B cell (primary cell): ENCODE data around the gene FAM204A. TPM values are rescaled to one million over a fixed set of nuclear protein-coding genes. Genes with fewer than 3 reads are reported as not detected.

Experiments used
- ATAC-seq: fragments of 200-7000 bp; cut with Tn5 transposase; one replicate; pipeline ENCODE4 v1.10.0; 2021; ENCODE audit warnings: low read depth, mild to moderate bottlenecking, moderate number of reproducible peaks, moderate library complexity
- CTCF ChIA-PET: fragments of 350-600 bp; sonication (Branson Sonifier 250); formaldehyde crosslinking; loops from one replicate; lab custom pipeline; 2021; ENCODE audit warnings: antibody characterized with exemption, inconsistent platforms; lab: Charles Lee
- POLR2A ChIA-PET: fragments of 350-600 bp; sonication (Branson Sonifier 250); formaldehyde crosslinking; loops from one replicate; lab custom pipeline; 2021; ENCODE audit warnings: antibody characterized with exemption; lab: Charles Lee
- DNase-seq: peaks from one replicate; pipeline ENCODE4 v3.0.0; 2013
- H2AFZ ChIP-seq: 2 replicates; pipeline ENCODE4 v1.6.1; 2012; ENCODE audit warnings: mild to moderate bottlenecking, low read depth, low read length; ENCODE audit not compliant: insufficient read depth, poor library complexity, severe bottlenecking
- H3K27ac ChIP-seq, 2 donors: 1 replicate in 1 of 2; 2 replicates in 1 of 2; pipeline ENCODE4 v1.5.1; 2012 to 2013; ENCODE audit warnings: low read length in 2 of 2, mild to moderate bottlenecking in 2 of 2, moderate library complexity in 1 of 2
- H3K27me3 ChIP-seq, 4 experiments: fragments of 200-600 bp in 1 of 4; sonication (generic) in 1 of 4; replicated peaks in 1 of 4; 1 replicate in 2 of 4; 2 replicates in 2 of 4; pipeline versions ENCODE4 v1.6.1 to v1.7.0; 2013 to 2016; ENCODE audit warnings: low read length in 3 of 4, mild to moderate bottlenecking in 2 of 4, mixed read lengths in 1 of 4, moderate library complexity in 1 of 4; ENCODE audit not compliant: insufficient read depth in 4 of 4, control insufficient read depth in 3 of 4; ENCODE audit errors: control extremely low read depth in 1 of 4
- H3K36me3 ChIP-seq, 2 experiments: replicated peaks in 1 of 2; 1 replicate in 1 of 2; 2 replicates in 1 of 2; pipeline versions ENCODE4 v1.6.1 to v1.7.1; 2013; ENCODE audit warnings: low read length in 1 of 2; ENCODE audit not compliant: insufficient read depth in 2 of 2, control insufficient read depth in 1 of 2; ENCODE audit errors: control extremely low read depth in 1 of 2, extremely low read depth in 1 of 2
- H3K4me1 ChIP-seq, 2 donors: fragments of 200-600 bp in 1 of 2; sonication (generic) in 1 of 2; 1 replicate in 1 of 2; 2 replicates in 1 of 2; pipeline versions ENCODE4 v1.5.1 to v1.6.1; 2013 to 2017; ENCODE audit warnings: low read length in 2 of 2; ENCODE audit not compliant: control insufficient read depth in 2 of 2, insufficient read depth in 2 of 2
- H3K4me2 ChIP-seq: replicated peaks from 2 replicates; pipeline ENCODE3; 2012; ENCODE audit warnings: mild to moderate bottlenecking, low read depth, low read length; ENCODE audit not compliant: poor library complexity, severe bottlenecking
- H3K4me3 ChIP-seq, 5 experiments: fragments of 200-600 bp in 1 of 5; sonication (generic) in 1 of 5; 1 replicate in 3 of 5; 2 replicates in 2 of 5; pipeline versions ENCODE4 v1.5.1 to v1.7.0; 2011 to 2016; ENCODE audit warnings: low read length in 4 of 5, mild to moderate bottlenecking in 4 of 5, low read depth in 2 of 5, control low read depth in 1 of 5, moderate library complexity in 1 of 5; ENCODE audit not compliant: insufficient read depth in 1 of 5; ENCODE audit errors: control extremely low read depth in 1 of 5, extremely low read depth in 1 of 5
- H3K79me2 ChIP-seq: fragments of 200-600 bp; sonication (generic); one replicate; pipeline ENCODE4 v1.6.0; 2016; ENCODE audit warnings: low read length; ENCODE audit not compliant: control insufficient read depth, insufficient read depth
- H3K9ac ChIP-seq: fragments of 200-600 bp; sonication (generic); 2 replicates; pipeline ENCODE4 v1.6.1; 2017; ENCODE audit warnings: mild to moderate bottlenecking, low read length, moderate library complexity
- H3K9me3 ChIP-seq, 3 donors: one replicate each; pipeline versions ENCODE4 v1.6.1 to v1.7.1; 2013; ENCODE audit warnings: low read length in 2 of 3; ENCODE audit not compliant: control insufficient read depth in 2 of 3, insufficient read depth in 1 of 3; ENCODE audit errors: control extremely low read depth in 1 of 3
- H4K20me1 ChIP-seq: 2 replicates; pipeline ENCODE4 v1.6.0; 2012; ENCODE audit warnings: mild to moderate bottlenecking, low read length; ENCODE audit not compliant: insufficient read depth, control insufficient read depth, poor library complexity, severe bottlenecking
- H3K27ac Mint-ChIP-seq: one replicate; pipeline ENCODE4 v1.8.0; 2021; ENCODE audit warnings: mixed read lengths
- H3K27me3 Mint-ChIP-seq: one replicate; pipeline ENCODE4 v1.8.0; 2021; ENCODE audit warnings: mixed read lengths
- H3K4me1 Mint-ChIP-seq: one replicate; pipeline ENCODE4 v1.8.0; 2021; ENCODE audit warnings: mixed read lengths
- H3K4me3 Mint-ChIP-seq: one replicate; pipeline ENCODE4 v1.8.0; 2021; ENCODE audit warnings: mixed read lengths
- H3K9me3 Mint-ChIP-seq: one replicate; pipeline ENCODE4 v1.8.0; 2022; ENCODE audit warnings: mixed read lengths; ENCODE audit not compliant: insufficient read depth
- CTCF ChIP-seq: fragments of 200-600 bp; IDR thresholded peaks from one replicate; pipeline ENCODE4 v1.8.0; 2022; ENCODE audit warnings: antibody characterized with exemption, mild to moderate bottlenecking
- EZH2 ChIP-seq: IDR thresholded peaks from 2 replicates; pipeline ENCODE4 v1.6.1; 2012; ENCODE audit warnings: borderline replicate concordance, low read depth, mild to moderate bottlenecking, moderate library complexity, low read length; ENCODE audit not compliant: insufficient read depth, poor library complexity, severe bottlenecking
- WGBS: methylation state at CpG from one replicate; pipeline ENCODE4 v1.1.5; 2013; ENCODE audit warnings: missing lambda C conversion rate; ENCODE audit not compliant: insufficient coverage; 5-methylcytosine and 5-hydroxymethylcytosine counted together
- intact Hi-C: fragments of 100-400 bp; cut with micrococcal nuclease; formaldehyde crosslinking; loops from one replicate; pipeline ENCODE4 v1.10.0; 2022
- polyA plus RNA-seq: library from polyadenylated mRNA; depleted of rRNA; stranded (reverse); fragments of >200 nt; gene quantifications from 2 replicates; pipeline ENCODE4 v1.2.3, GENCODE V29; 2012
- total RNA-seq, 2 donors: library from RNA; stranded (reverse); fragments of 120-200 nt in 1 of 2; gene quantifications; 1 replicate in 1 of 2; 2 replicates in 1 of 2; pipeline versions ENCODE4 v1.2.3 to v1.2.4, GENCODE V29; 2013 to 2022

FAM204A gene
- total and polyA plus RNA-seq, 2 donors (not counting 1 experiment from before 2014, with no cell fraction given) = 14.2 to 79.8 TPM

GRCh38 chr10:118305730-118306129 is 36.4 kb downstream of the FAM204A start:
- Histone ChIP-seq H3K9ac (no peak overlapping the region), H2AFZ (no peak overlapping the region), H3K4me3 (no peak overlapping the region), H3K36me3 (peaks cover 13 to 27% of the 10 kb centered on the region in 2 experiments), H3K27ac (no peak overlapping the region), H3K79me2 (no peaks in the 10 kb centered on the region), H3K27me3 (no peaks in the 10 kb centered on the region), H3K4me1 (no peaks in the 10 kb centered on the region), H3K9me3 (no peaks in the 10 kb centered on the region), H4K20me1 (no peaks in the 10 kb centered on the region), H3K4me2 (no peak overlapping the region)
- no peak for ATAC-seq
- ChIA-PET POLR2A (no interaction called here), CTCF (interaction anchor here (0.9 kb wide), 1 partner anchor 9 kb away, joined by 3 read pairs; no protein-coding TSS in a partner anchor)
- Mint-ChIP-seq H3K9me3 (no peaks in the 10 kb centered on the region), H3K27ac (no peak overlapping the region), H3K4me3 (no peak overlapping the region), H3K27me3 (no peaks in the 10 kb centered on the region), H3K4me1 (no peaks in the 10 kb centered on the region)
- intact Hi-C loops = no loop called here
- DNase-seq = no peak
- TF ChIP-seq EZH2 (no peak), CTCF (no peak)
- WGBS = no CpG with 5 or more reads among the region's 1 CpG

GRCh38 chr10:118304521-118304920 is 37.6 kb downstream of the FAM204A start:
- no peak overlapping the region for H3K9ac ChIP-seq
- no peak for ATAC-seq
- H3K27ac ChIP-seq = no peak overlapping the region
- H3K27ac Mint-ChIP-seq = no peak overlapping the region
- no peaks in the 10 kb centered on the region for H3K4me1 Mint-ChIP-seq
- POLR2A ChIA-PET = no interaction called here
- H3K4me2 ChIP-seq = no peak overlapping the region
- H3K9me3 Mint-ChIP-seq = no peaks in the 10 kb centered on the region
- H3K36me3 ChIP-seq = peaks cover 8 to 24% of the 10 kb centered on the region in 2 experiments
- no peaks in the 10 kb centered on the region for H3K79me2 ChIP-seq
- H3K4me1 ChIP-seq = no peaks in the 10 kb centered on the region
- no peak overlapping the region for H2AFZ ChIP-seq
- H3K4me3 ChIP-seq = no peak overlapping the region
- H3K27me3 ChIP-seq = no peaks in the 10 kb centered on the region
- H4K20me1 ChIP-seq = no peaks in the 10 kb centered on the region
- DNase-seq = no peak
- no peak for TF ChIP-seq EZH2
- no peaks in the 10 kb centered on the region for H3K9me3 ChIP-seq
- 96% methylated on average over 4 of the region's 6 CpGs for WGBS
- no peak overlapping the region for H3K4me3 Mint-ChIP-seq
- CTCF ChIA-PET = no interaction called here
- no peaks in the 10 kb centered on the region for H3K27me3 Mint-ChIP-seq
- intact Hi-C loops = no loop called here
